DND-41 (cell line): ENCODE data around the gene TCF12.

ENCODE experiments used
- ATAC-seq: fragments of 200-7000 bp; cut with Tn5 transposase; 3 replicates; pipeline ENCODE4 v1.9.1; 2021; ENCODE audit warnings: low read depth; ENCODE audit not compliant: insufficient read depth
- DNase-seq: peaks from one replicate; pipeline ENCODE4 v3.0.0-alpha.2; 2020
- H2AFZ ChIP-seq: 2 replicates; pipeline ENCODE4 v1.6.0; 2012; ENCODE audit warnings: low read depth, low read length
- H3K27ac ChIP-seq: 2 replicates; pipeline ENCODE4 v1.5.1; 2012; ENCODE audit warnings: low read length, inconsistent platforms
- H3K27me3 ChIP-seq: fragments of 200-600 bp; sonication (generic); 2 replicates; pipeline ENCODE4 v1.6.0; 2012; ENCODE audit warnings: low read length, mild to moderate bottlenecking, inconsistent platforms; ENCODE audit not compliant: insufficient read depth, poor library complexity
- H3K36me3 ChIP-seq: 2 replicates; pipeline ENCODE4 v1.5.1; 2012; ENCODE audit warnings: low read length, inconsistent platforms; ENCODE audit not compliant: insufficient read depth
- H3K4me1 ChIP-seq: 2 replicates; pipeline ENCODE4 v1.5.1; 2012; ENCODE audit warnings: mild to moderate bottlenecking, low read length; ENCODE audit not compliant: insufficient read depth
- H3K4me2 ChIP-seq: 2 replicates; pipeline ENCODE4 v1.6.0; 2012; ENCODE audit warnings: mild to moderate bottlenecking, moderate library complexity, low read length, inconsistent platforms; ENCODE audit not compliant: insufficient read depth
- H3K4me3 ChIP-seq, 2 experiments: fragments of 200-600 bp in 1 of 2; shearing (Covaris generic) in 1 of 2; 2 replicates each; pipeline ENCODE4 v1.5.1; 2012 to 2016; ENCODE audit warnings: inconsistent platforms in 2 of 2, low read length in 2 of 2, mild to moderate bottlenecking in 2 of 2, low read depth in 1 of 2, moderate library complexity in 1 of 2
- H3K79me2 ChIP-seq: 2 replicates; pipeline ENCODE4 v1.6.0; 2012; ENCODE audit warnings: low read length, inconsistent platforms; ENCODE audit not compliant: insufficient read depth
- H3K9ac ChIP-seq: 2 replicates; pipeline ENCODE4 v1.6.0; 2012; ENCODE audit warnings: low read depth, mild to moderate bottlenecking, inconsistent platforms, low read length, moderate library complexity
- H3K9me3 ChIP-seq: 2 replicates; pipeline ENCODE4 v1.5.1; 2012; ENCODE audit warnings: low read length, moderate library complexity, mild to moderate bottlenecking, inconsistent platforms; ENCODE audit not compliant: insufficient read depth, severe bottlenecking
- H4K20me1 ChIP-seq: 2 replicates; pipeline ENCODE4 v1.6.0; 2012; ENCODE audit warnings: low read length; ENCODE audit not compliant: insufficient read depth
- EZH2 ChIP-seq: IDR thresholded peaks from 3 replicates; pipeline ENCODE4 v1.6.1; 2012; ENCODE audit warnings: borderline replicate concordance, low read depth, mild to moderate bottlenecking, moderate library complexity, low read length, inconsistent platforms; ENCODE audit not compliant: severe bottlenecking
- TF ChIP-seq, protein P1 (sequence below): IDR thresholded peaks from 2 replicates; pipeline ENCODE4 v1.5.1; 2012; ENCODE audit warnings: borderline replicate concordance, low read length, moderate library complexity, mild to moderate bottlenecking; ENCODE audit not compliant: poor library complexity, severe bottlenecking; ENCODE audit errors: extremely low read depth

Gene TCF12

DNA sequence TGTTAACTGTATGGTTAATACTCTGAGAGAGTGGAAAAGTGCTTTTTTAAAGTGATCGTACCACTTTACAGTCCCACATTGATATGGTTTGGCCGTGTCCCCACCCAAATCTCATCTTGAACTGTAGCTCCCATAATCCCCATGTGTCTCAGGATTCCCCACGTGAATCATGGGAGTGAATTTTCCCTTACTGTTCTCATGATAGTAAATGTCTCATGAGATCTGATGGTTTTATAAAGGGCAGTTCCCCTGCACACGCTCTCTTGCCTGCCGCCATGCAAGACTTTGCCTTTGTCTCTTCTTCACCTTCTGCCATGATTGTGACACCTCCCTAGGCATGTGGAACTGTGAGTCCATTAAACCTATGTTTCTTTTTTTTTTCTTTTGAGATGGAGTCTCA lies 109.2 kb downstream of the TCF12 start:
- no peaks in the 10 kb centered on the region for H3K27me3 ChIP-seq
- H3K9ac ChIP-seq, result no peak overlapping the region
- TF ChIP-seq EZH2, result no peak
- TF ChIP-seq, protein P1, sequence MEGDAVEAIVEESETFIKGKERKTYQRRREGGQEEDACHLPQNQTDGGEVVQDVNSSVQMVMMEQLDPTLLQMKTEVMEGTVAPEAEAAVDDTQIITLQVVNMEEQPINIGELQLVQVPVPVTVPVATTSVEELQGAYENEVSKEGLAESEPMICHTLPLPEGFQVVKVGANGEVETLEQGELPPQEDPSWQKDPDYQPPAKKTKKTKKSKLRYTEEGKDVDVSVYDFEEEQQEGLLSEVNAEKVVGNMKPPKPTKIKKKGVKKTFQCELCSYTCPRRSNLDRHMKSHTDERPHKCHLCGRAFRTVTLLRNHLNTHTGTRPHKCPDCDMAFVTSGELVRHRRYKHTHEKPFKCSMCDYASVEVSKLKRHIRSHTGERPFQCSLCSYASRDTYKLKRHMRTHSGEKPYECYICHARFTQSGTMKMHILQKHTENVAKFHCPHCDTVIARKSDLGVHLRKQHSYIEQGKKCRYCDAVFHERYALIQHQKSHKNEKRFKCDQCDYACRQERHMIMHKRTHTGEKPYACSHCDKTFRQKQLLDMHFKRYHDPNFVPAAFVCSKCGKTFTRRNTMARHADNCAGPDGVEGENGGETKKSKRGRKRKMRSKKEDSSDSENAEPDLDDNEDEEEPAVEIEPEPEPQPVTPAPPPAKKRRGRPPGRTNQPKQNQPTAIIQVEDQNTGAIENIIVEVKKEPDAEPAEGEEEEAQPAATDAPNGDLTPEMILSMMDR, result no peak
- no peaks in the 10 kb centered on the region for H3K36me3 ChIP-seq
- DNase-seq, result no peak
- no peak overlapping the region for H3K4me3 ChIP-seq
- H2AFZ ChIP-seq, result no peak overlapping the region
- peaks cover 8% of the 10 kb centered on the region for H3K4me1 ChIP-seq
- no peaks in the 10 kb centered on the region for H3K9me3 ChIP-seq
- H3K79me2 ChIP-seq, result peaks cover 100% of the 10 kb centered on the region
- ATAC-seq, result no peak
- H3K27ac ChIP-seq, result no peak overlapping the region
- H3K4me2 ChIP-seq, result no peak overlapping the region
- H4K20me1 ChIP-seq, result peaks cover 47% of the 10 kb centered on the region; the same call in 1 of the 2 replicates

DNA sequence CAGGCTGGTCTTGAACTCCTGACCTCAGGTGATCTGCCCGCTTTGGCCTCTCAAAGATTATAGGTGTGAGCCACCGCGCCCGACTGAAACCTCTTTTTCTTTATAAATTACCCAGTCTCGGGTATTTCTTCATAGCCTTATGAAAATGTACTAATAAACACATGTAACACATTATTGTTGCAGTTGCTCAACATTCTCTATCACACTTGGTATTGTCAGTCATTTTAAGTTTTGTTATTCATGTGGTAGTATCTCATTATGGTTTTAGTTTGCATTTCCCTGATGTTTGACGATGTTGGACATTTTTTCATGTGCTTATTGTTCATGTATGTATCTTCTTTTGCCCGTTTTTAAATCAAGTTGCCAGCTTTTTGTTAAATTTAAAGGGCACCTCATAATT lies 109.7 kb downstream of the TCF12 start:
- Histone ChIP-seq H3K4me3 (no peak overlapping the region), H3K79me2 (peaks cover 100% of the 10 kb centered on the region), H3K27ac (no peak overlapping the region), H3K9ac (no peak overlapping the region), H3K27me3 (no peaks in the 10 kb centered on the region), H3K36me3 (no peaks in the 10 kb centered on the region), H3K4me1 (peaks cover 2% of the 10 kb centered on the region; the same call in 1 of the 2 replicates), H3K4me2 (no peak overlapping the region), H4K20me1 (peaks cover 48% of the 10 kb centered on the region; the same call in 1 of the 2 replicates), H2AFZ (no peak overlapping the region), H3K9me3 (no peaks in the 10 kb centered on the region)
- TF ChIP-seq EZH2, result no peak
- TF ChIP-seq, protein P1, result no peak
- ATAC-seq, result no peak
- DNase-seq, result no peak

DNA sequence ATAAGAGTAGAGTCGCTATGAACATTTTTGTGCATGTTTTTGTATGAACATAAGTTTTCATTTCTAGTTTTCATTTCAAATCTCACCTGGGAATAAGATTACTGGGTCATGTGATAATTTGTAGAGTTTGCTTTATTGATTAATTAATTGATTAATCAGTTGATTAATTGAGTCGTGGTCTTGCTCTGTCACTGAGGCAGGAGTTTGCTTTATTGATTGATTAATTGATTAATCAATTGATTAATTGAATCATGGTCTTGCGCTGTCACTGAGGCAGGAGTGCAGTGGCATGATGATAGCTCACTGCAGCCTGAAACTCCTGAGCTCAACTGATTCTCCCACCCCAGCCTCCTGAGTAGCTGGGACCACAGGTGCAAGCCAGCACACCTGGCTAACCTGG lies 111.6 kb downstream of the TCF12 start:
- no peak overlapping the region for H3K27ac ChIP-seq
- ATAC-seq, result no peak
- H3K9ac ChIP-seq, result no peak overlapping the region
- no peaks in the 10 kb centered on the region for H3K4me1 ChIP-seq
- no peak for DNase-seq
- H3K79me2 ChIP-seq, result peaks cover 100% of the 10 kb centered on the region
- H3K4me2 ChIP-seq, result no peak overlapping the region
- no peaks in the 10 kb centered on the region for H3K9me3 ChIP-seq
- no peaks in the 10 kb centered on the region for H3K36me3 ChIP-seq
- peaks cover 36% of the 10 kb centered on the region; the same call in 1 of the 2 replicates for H4K20me1 ChIP-seq
- no peak overlapping the region for H2AFZ ChIP-seq
- no peak for TF ChIP-seq EZH2
- TF ChIP-seq, protein P1, result no peak
- H3K4me3 ChIP-seq, result no peak overlapping the region
- no peaks in the 10 kb centered on the region for H3K27me3 ChIP-seq

DNA sequence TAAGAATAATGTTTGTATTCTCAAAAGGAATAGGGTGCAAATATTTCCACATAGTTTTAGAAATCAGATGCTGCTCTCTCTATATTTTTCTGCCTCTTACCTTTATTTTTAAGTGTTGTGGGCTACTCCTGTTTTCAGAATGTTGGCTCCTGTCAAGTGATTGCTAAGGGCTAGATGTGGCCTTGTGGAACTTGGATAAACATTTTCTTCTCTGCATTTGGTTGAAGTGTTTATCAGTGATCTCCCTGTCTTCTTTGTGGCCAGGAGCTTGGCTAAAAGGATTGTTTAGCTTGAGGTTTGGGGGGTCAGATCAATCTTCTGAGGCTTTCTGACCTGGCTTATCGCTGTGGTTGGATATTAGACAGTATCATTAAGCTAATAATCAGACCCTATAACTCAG lies 112.6 kb downstream of the TCF12 start:
- Histone ChIP-seq H3K4me3 (no peak overlapping the region), H3K9ac (no peak overlapping the region), H3K4me2 (no peak overlapping the region), H3K9me3 (no peaks in the 10 kb centered on the region), H3K79me2 (peaks cover 100% of the 10 kb centered on the region), H3K27me3 (no peaks in the 10 kb centered on the region), H4K20me1 (peaks cover 41% of the 10 kb centered on the region; the same call in 1 of the 2 replicates), H3K36me3 (no peaks in the 10 kb centered on the region), H2AFZ (no peak overlapping the region), H3K4me1 (peaks cover 3% of the 10 kb centered on the region; the same call in 1 of the 2 replicates), H3K27ac (no peak overlapping the region)
- no peak for TF ChIP-seq EZH2
- TF ChIP-seq, protein P1, result no peak
- no peak for ATAC-seq
- DNase-seq, result no peak
